A549 (cell line): ENCODE data around the gene STARD13. TPM values are rescaled to one million over a fixed set of nuclear protein-coding genes. Genes with fewer than 3 reads are reported as not detected.

Experiments
- ATAC-seq, 2 experiments: fragments of 200-7000 bp in 1 of 2; fragments of >200 bp in 1 of 2; cut with Nextera tagmentation in 1 of 2; cut with Tn5 transposase in 1 of 2; 3 replicates each; pipeline versions ENCODE4 v1.8.0 to v1.9.1; 2018 to 2020; ENCODE audit warnings: mild to moderate bottlenecking in 1 of 2, moderate library complexity in 1 of 2
- CTCF ChIA-PET: fragments of 300-600 bp; sonication (Branson Sonifier 250); formaldehyde crosslinking; extraction: SDS; loops from one replicate; lab custom pipeline; 2021; ENCODE audit warnings: antibody characterized with exemption, inconsistent platforms; lab: Yijun Ruan, JAX
- POLR2A ChIA-PET: fragments of 350-600 bp; formaldehyde crosslinking; extraction: SDS; loops from one replicate; lab custom pipeline; 2021; ENCODE audit warnings: antibody characterized with exemption, inconsistent platforms; lab: Yijun Ruan, JAX
- DNase-seq, 2 experiments: peaks; one replicate each; pipeline versions ENCODE4 v3.0.0 to v3.0.0-alpha.2; 2011 to 2016; ENCODE audit warnings: low read depth in 1 of 2, low spot score in 1 of 2
- FAIRE-seq: peaks from 2 replicates; lab custom pipeline; 2011; peaks lifted over from hg19 to GRCh38; lab: Jason Lieb, UNC
- H3K27ac ChIP-seq, 2 experiments: fragments of >200 bp; sonication (Bioruptor Twin); formaldehyde crosslinking; 3 replicates each; pipeline ENCODE4 v1.5.1; 2016 to 2017
- H3K4me1 ChIP-seq: fragments of >200 bp; sonication (Bioruptor Twin); formaldehyde crosslinking; 3 replicates; pipeline ENCODE4 v1.6.1; 2016
- H3K4me2 ChIP-seq: fragments of >200 bp; sonication (Bioruptor Twin); formaldehyde crosslinking; 3 replicates; pipeline ENCODE4 v1.6.1; 2016
- H3K4me3 ChIP-seq: fragments of >200 bp; sonication (Bioruptor Twin); formaldehyde crosslinking; 3 replicates; pipeline ENCODE4 v1.5.1; 2016
- H3K9me3 ChIP-seq: fragments of >200 bp; sonication (Bioruptor Twin); formaldehyde crosslinking; 3 replicates; pipeline ENCODE4 v1.6.1; 2016
- CEBPB ChIP-seq, 2 experiments: fragments of >200 bp in 1 of 2; sonication (Bioruptor Twin) in 1 of 2; formaldehyde crosslinking in 1 of 2; IDR thresholded peaks; 2 replicates each; pipeline ENCODE4 v1.6.1; 2012 to 2016
- EP300 ChIP-seq, 2 experiments: fragments of >200 bp; sonication (Bioruptor Twin); formaldehyde crosslinking; IDR thresholded peaks; 2 replicates in 1 of 2; 3 replicates in 1 of 2; pipeline ENCODE4 v1.6.1; 2016 to 2017
- FOSB ChIP-seq: fragments of 250-450 bp; sonication (Bioruptor Pico); IDR thresholded peaks from 2 replicates; pipeline ENCODE4 v1.5.0; 2020; ENCODE audit warnings: mild to moderate bottlenecking, moderate library complexity
- FOSL2 ChIP-seq, 2 experiments: fragments of 450-650 bp in 1 of 2; fragments of >200 bp in 1 of 2; sonication (Bioruptor Twin) in 1 of 2; formaldehyde crosslinking; IDR thresholded peaks; 2 replicates each; pipeline versions ENCODE4 v1.5.0 to v1.6.1; 2016 to 2020; ENCODE audit warnings: mild to moderate bottlenecking in 1 of 2, moderate library complexity in 1 of 2
- GATA3 ChIP-seq: IDR thresholded peaks from 2 replicates; pipeline ENCODE4 v1.6.1; 2012; ENCODE audit warnings: borderline replicate concordance
- HDAC2 ChIP-seq: fragments of 200-600 bp; sonication (generic); IDR thresholded peaks from 2 replicates; pipeline ENCODE4 v1.6.1; 2016
- HOXB13 ChIP-seq: fragments of 250-450 bp; sonication (Bioruptor Pico); IDR thresholded peaks from 2 replicates; pipeline ENCODE4 v1.5.0; 2020; ENCODE audit warnings: low read depth, mild to moderate bottlenecking, moderate library complexity
- JUNB ChIP-seq: fragments of >200 bp; sonication (Bioruptor Twin); formaldehyde crosslinking; IDR thresholded peaks from 2 replicates; pipeline ENCODE4 v1.6.1; 2016
- KDM5A ChIP-seq: fragments of 200-600 bp; sonication (generic); IDR thresholded peaks from 2 replicates; pipeline ENCODE4 v1.6.1; 2016; ENCODE audit warnings: antibody characterized with exemption, mild to moderate bottlenecking
- MAFK ChIP-seq: fragments of 450-650 bp; IDR thresholded peaks from 2 replicates; pipeline ENCODE4 v1.6.1; 2014; ENCODE audit not compliant: partially characterized antibody
- NFE2L2 ChIP-seq: fragments of 150-350 bp; conservative IDR thresholded peaks from 2 replicates; pipeline ENCODE4 v1.6.1; 2014; ENCODE audit warnings: low read length
- NR3C1 ChIP-seq: fragments of >200 bp; sonication (Bioruptor Twin); formaldehyde crosslinking; IDR thresholded peaks from 3 replicates; pipeline ENCODE4 v1.6.1; 2017
- POLR2AphosphoS2 ChIP-seq: conservative IDR thresholded peaks from 2 replicates; pipeline ENCODE4 v1.6.1; 2012; ENCODE audit warnings: low read length, improper control_type of control experiment, inconsistent platforms
- SMC3 ChIP-seq: fragments of >200 bp; sonication (Bioruptor Twin); formaldehyde crosslinking; IDR thresholded peaks from 3 replicates; pipeline ENCODE4 v1.6.1; 2018; ENCODE audit warnings: inconsistent platforms
- TFCP2L1 ChIP-seq: fragments of 250-450 bp; sonication (Bioruptor Pico); IDR thresholded peaks from 2 replicates; pipeline ENCODE4 v1.5.0; 2021; ENCODE audit warnings: mild to moderate bottlenecking
- TP53 ChIP-seq: fragments of 250-450 bp; sonication (Bioruptor Pico); IDR thresholded peaks from 2 replicates; pipeline ENCODE4 v1.5.0; 2021; ENCODE audit warnings: mild to moderate bottlenecking, moderate library complexity
- ZNF302 ChIP-seq: fragments of 250-450 bp; sonication (Bioruptor Pico); IDR thresholded peaks from 2 replicates; pipeline ENCODE4 v1.9.0; 2021; ENCODE audit warnings: inconsistent platforms, mild to moderate bottlenecking, moderate library complexity
- ZSCAN20 ChIP-seq: fragments of 250-450 bp; sonication (Bioruptor Pico); IDR thresholded peaks from 2 replicates; pipeline ENCODE4 v1.8.0; 2022; ENCODE audit warnings: mild to moderate bottlenecking, moderate library complexity
- WGBS: methylation state at CpG from one replicate; pipeline ENCODE4 v1.1.6; 2017; ENCODE audit errors: missing lambda C conversion rate; 5-methylcytosine and 5-hydroxymethylcytosine counted together
- polyA plus RNA-seq, 4 experiments: library from polyadenylated mRNA; depleted of rRNA in 3 of 4; stranded (reverse); fragments of >200 nt; fragmentation: RNase III in 1 of 4; extraction: RNeasy Plus Mini Kit Qiagen cat#74134 plus additional on column Dnase treatment in 1 of 4; gene quantifications; 2 replicates in 3 of 4; 3 replicates in 1 of 4; pipeline ENCODE4 v1.2.3, GENCODE V29; 2011 to 2017
- TF ChIP-seq, protein P1 (sequence below): fragments of 200-600 bp; sonication (generic); IDR thresholded peaks from 2 replicates; pipeline ENCODE4 v1.6.1; 2016; ENCODE audit warnings: antibody characterized with exemption, mild to moderate bottlenecking, moderate library complexity
- TF ChIP-seq, protein P2 (sequence below): fragments of 250-450 bp; sonication (Bioruptor Pico); IDR thresholded peaks from 2 replicates; pipeline ENCODE4 v1.5.0; 2020; ENCODE audit warnings: low read depth, mild to moderate bottlenecking, moderate library complexity
- TF ChIP-seq, protein P3 (sequence below): fragments of 450-650 bp; IDR thresholded peaks from 2 replicates; pipeline ENCODE4 v1.6.1; 2014; ENCODE audit warnings: antibody characterized with exemption
- TF ChIP-seq, protein P4 (sequence below): fragments of 150-350 bp; IDR thresholded peaks from 2 replicates; pipeline ENCODE4 v1.6.1; 2014; ENCODE audit warnings: low read depth, mild to moderate bottlenecking, low read length

The STARD13 gene
- polyA plus RNA-seq, 2 of the 4 experiments (the other 2 are of a cell fraction) = 2.4 to 2.8 TPM

DNA sequence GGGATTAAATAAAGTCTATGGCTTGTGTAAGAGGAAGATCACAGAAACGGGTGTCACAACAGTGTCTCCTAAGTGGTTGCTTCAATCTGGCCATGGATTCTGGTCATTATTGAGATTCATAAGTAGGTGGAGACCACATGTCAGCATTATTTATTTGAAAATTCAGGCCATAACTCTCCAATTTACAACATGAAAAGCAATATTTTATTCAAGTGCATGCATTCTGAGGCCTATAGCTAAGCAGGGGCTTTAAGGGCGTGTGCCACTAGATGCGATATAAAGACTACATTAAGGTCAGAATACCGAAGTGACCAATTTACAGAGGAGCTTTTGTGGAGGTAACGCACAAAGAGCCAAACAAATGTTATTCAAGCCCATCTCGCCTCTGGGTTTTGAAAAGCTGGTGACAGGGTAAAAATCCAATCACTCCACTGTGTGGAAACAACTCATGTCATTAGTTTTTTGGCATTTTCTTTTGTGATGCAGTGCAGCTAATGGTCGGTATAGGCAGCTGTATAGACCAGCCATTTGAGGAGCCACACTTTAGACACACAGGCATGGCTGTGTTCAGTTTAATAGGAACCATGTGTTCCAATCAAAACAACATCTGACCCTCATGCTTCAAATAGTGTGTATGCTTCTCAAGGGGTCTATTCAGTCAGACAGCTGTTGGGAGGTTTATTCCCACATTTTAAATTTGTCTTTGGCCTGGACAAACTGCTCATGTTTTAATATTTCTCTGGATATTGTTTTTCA lies 145.6 kb downstream of the STARD13 start:
- no peak overlapping the region for H3K4me3 ChIP-seq
- TF ChIP-seq ZSCAN20 (CRISPR knock-in tag) = no peak
- TF ChIP-seq, protein P1, sequence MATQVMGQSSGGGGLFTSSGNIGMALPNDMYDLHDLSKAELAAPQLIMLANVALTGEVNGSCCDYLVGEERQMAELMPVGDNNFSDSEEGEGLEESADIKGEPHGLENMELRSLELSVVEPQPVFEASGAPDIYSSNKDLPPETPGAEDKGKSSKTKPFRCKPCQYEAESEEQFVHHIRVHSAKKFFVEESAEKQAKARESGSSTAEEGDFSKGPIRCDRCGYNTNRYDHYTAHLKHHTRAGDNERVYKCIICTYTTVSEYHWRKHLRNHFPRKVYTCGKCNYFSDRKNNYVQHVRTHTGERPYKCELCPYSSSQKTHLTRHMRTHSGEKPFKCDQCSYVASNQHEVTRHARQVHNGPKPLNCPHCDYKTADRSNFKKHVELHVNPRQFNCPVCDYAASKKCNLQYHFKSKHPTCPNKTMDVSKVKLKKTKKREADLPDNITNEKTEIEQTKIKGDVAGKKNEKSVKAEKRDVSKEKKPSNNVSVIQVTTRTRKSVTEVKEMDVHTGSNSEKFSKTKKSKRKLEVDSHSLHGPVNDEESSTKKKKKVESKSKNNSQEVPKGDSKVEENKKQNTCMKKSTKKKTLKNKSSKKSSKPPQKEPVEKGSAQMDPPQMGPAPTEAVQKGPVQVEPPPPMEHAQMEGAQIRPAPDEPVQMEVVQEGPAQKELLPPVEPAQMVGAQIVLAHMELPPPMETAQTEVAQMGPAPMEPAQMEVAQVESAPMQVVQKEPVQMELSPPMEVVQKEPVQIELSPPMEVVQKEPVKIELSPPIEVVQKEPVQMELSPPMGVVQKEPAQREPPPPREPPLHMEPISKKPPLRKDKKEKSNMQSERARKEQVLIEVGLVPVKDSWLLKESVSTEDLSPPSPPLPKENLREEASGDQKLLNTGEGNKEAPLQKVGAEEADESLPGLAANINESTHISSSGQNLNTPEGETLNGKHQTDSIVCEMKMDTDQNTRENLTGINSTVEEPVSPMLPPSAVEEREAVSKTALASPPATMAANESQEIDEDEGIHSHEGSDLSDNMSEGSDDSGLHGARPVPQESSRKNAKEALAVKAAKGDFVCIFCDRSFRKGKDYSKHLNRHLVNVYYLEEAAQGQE = no peak
- TF ChIP-seq, protein P2, sequence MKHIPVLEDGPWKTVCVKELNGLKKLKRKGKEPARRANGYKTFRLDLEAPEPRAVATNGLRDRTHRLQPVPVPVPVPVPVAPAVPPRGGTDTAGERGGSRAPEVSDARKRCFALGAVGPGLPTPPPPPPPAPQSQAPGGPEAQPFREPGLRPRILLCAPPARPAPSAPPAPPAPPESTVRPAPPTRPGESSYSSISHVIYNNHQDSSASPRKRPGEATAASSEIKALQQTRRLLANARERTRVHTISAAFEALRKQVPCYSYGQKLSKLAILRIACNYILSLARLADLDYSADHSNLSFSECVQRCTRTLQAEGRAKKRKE (CRISPR knock-in tag) = no peak
- no peak for TF ChIP-seq SMC3
- TF ChIP-seq FOSL2 (IDR thresholded peaks at IDR 0.05) = no peak
- no peak for TF ChIP-seq FOSL2 (CRISPR knock-in tag; IDR thresholded peaks at IDR 0.05)
- TF ChIP-seq FOSB (CRISPR knock-in tag) = no peak
- TF ChIP-seq NR3C1 = no peak
- TF ChIP-seq CEBPB (IDR thresholded peaks at IDR 0.05) = no peak
- no peak for TF ChIP-seq NFE2L2
- TF ChIP-seq, all 56 proteins: peak for 0
- Histone ChIP-seq H3K27ac (no peak overlapping the region), H3K9me3 (no peaks in the 10 kb centered on the region), H3K4me1 (no peaks in the 10 kb centered on the region), H3K4me2 (no peak overlapping the region)
- WGBS = 94% methylated on average over 7 of the region's 7 CpGs
- ATAC-seq = no peak
- no peak for DNase-seq
- ChIA-PET CTCF (no interaction called here), POLR2A (no interaction called here)
- FAIRE-seq = no peak

DNA sequence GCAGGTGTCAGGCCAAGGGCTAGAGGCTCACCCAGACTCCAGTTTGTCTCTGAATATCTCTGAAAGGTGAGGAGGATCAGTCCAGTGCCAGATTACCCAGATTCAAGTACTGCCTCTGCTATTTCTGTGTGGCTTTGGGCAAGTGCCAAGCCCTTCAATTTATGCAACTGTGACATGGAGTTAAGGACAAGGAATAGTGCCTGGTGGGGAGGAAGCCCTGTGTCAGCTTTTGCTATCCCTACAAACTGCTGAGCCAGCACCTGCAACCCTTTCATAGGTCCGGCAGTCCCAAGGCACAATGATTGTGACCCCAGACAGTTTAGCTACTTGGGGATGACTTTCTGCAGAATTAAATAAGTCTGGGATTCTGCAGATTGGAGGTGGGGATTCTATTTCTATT lies 146.4 kb downstream of the STARD13 start:
- TF ChIP-seq MAFK = peak; percentile 33
- TF ChIP-seq JUNB = no peak
- no peak for ATAC-seq
- ChIA-PET POLR2A (no interaction called here), CTCF (no interaction called here)
- Histone ChIP-seq H3K9me3 (no peaks in the 10 kb centered on the region), H3K27ac (no peak overlapping the region), H3K4me1 (no peaks in the 10 kb centered on the region), H3K4me3 (no peak overlapping the region), H3K4me2 (no peak overlapping the region)
- no peak for DNase-seq
- WGBS = 92% methylated on average over 1 of the region's 1 CpG
- no peak for FAIRE-seq

DNA sequence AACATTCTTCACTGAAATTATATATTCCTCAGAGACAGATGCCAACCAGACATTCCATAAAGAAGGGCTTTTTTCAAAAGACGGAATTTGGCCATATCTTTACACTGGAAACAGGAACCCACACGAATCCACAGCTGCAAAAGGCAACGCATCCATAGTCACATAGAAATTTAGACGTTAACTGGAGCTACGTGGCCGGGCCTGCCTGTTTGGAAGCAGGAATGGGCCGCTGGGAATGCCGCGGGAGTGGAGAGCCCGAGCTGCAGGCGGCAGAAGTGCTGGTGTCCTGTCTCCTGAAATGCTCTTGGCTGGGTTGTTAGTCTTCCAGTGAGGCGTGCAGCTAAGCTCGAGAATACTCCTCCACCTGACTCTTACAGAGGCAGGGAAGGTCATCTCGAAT lies 147.1 kb downstream of the STARD13 start:
- Histone ChIP-seq H3K4me3 (no peak overlapping the region), H3K27ac (no peak overlapping the region), H3K4me2 (no peak overlapping the region), H3K4me1 (no peaks in the 10 kb centered on the region), H3K9me3 (no peaks in the 10 kb centered on the region)
- ATAC-seq (no peak), DNase-seq (no peak), FAIRE-seq (no peak)
- TF ChIP-seq, protein P3, sequence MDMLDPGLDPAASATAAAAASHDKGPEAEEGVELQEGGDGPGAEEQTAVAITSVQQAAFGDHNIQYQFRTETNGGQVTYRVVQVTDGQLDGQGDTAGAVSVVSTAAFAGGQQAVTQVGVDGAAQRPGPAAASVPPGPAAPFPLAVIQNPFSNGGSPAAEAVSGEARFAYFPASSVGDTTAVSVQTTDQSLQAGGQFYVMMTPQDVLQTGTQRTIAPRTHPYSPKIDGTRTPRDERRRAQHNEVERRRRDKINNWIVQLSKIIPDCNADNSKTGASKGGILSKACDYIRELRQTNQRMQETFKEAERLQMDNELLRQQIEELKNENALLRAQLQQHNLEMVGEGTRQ = no peak
- TF ChIP-seq KDM5A (no peak), GATA3 (no peak), HDAC2 (no peak), FOSL2 (IDR thresholded peaks at IDR 0.05) (no peak), FOSL2 (CRISPR knock-in tag; IDR thresholded peaks at IDR 0.05) (no peak), ZNF302 (CRISPR knock-in tag) (no peak), TP53 (CRISPR knock-in tag) (no peak), TFCP2L1 (no peak), EP300 (IDR thresholded peaks at IDR 0.05) (no peak), POLR2AphosphoS2 (no peak), JUNB (no peak), HOXB13 (CRISPR knock-in tag) (no peak), SMC3 (no peak)
- TF ChIP-seq, protein P4, sequence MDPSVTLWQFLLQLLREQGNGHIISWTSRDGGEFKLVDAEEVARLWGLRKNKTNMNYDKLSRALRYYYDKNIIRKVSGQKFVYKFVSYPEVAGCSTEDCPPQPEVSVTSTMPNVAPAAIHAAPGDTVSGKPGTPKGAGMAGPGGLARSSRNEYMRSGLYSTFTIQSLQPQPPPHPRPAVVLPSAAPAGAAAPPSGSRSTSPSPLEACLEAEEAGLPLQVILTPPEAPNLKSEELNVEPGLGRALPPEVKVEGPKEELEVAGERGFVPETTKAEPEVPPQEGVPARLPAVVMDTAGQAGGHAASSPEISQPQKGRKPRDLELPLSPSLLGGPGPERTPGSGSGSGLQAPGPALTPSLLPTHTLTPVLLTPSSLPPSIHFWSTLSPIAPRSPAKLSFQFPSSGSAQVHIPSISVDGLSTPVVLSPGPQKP = no peak
- ChIA-PET CTCF (no interaction called here), POLR2A (no interaction called here)
- 93% methylated on average over 14 of the region's 14 CpGs for WGBS
